Fibroblast of mammary gland (primary cell): ENCODE measurements around the gene EHD1.

Experiments used
- DNase-seq: peaks from one replicate; pipeline ENCODE4 v3.0.0-alpha.2; 2010; ENCODE audit warnings: low read depth
- H3K4me3 ChIP-seq: 2 replicates; pipeline ENCODE4 v1.5.1; 2011; ENCODE audit warnings: low read depth, mild to moderate bottlenecking, low read length, moderate library complexity; ENCODE audit not compliant: control insufficient read depth
- TF ChIP-seq, protein P1 (sequence below): conservative IDR thresholded peaks from 2 replicates; pipeline ENCODE4 v1.5.1; 2011; ENCODE audit warnings: low read depth, low read length, inconsistent platforms; ENCODE audit not compliant: control insufficient read depth, insufficient read depth

EHD1 gene

DNA sequence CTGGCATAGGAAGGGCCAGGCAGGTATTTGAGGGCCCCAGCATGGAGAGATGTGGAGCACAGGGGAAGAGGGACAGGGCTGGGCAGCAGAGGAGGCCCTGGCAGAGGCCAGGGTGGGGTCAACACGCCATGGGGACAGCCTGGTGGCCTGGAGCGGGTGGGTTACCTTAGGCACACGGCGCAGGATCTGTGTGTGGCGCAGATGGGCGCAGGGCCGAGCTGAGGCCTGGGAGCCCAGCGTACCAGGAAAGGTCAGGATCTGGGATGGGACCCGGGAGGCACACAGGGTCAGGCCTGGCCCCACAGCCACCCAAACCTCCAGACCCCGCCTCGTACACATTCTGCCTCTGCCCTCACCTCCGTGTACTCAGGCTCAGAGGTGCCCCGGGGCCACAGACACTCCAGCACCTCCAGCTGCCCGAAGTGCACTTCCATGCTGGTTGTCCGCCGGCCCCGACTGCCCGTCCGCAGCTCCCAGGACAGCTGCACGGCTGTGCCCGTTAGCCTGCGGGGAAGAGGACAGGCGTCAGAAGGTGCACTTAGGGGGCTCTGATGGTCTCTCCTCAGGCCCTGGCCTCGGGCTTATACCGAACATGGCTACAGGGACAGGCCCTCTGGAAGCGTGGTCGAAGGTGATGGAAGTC, 32.2 kb upstream of the EHD1 start:
- no peak overlapping the region for H3K4me3 ChIP-seq
- no peak for DNase-seq
- TF ChIP-seq, protein P1, sequence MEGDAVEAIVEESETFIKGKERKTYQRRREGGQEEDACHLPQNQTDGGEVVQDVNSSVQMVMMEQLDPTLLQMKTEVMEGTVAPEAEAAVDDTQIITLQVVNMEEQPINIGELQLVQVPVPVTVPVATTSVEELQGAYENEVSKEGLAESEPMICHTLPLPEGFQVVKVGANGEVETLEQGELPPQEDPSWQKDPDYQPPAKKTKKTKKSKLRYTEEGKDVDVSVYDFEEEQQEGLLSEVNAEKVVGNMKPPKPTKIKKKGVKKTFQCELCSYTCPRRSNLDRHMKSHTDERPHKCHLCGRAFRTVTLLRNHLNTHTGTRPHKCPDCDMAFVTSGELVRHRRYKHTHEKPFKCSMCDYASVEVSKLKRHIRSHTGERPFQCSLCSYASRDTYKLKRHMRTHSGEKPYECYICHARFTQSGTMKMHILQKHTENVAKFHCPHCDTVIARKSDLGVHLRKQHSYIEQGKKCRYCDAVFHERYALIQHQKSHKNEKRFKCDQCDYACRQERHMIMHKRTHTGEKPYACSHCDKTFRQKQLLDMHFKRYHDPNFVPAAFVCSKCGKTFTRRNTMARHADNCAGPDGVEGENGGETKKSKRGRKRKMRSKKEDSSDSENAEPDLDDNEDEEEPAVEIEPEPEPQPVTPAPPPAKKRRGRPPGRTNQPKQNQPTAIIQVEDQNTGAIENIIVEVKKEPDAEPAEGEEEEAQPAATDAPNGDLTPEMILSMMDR, result no peak

DNA sequence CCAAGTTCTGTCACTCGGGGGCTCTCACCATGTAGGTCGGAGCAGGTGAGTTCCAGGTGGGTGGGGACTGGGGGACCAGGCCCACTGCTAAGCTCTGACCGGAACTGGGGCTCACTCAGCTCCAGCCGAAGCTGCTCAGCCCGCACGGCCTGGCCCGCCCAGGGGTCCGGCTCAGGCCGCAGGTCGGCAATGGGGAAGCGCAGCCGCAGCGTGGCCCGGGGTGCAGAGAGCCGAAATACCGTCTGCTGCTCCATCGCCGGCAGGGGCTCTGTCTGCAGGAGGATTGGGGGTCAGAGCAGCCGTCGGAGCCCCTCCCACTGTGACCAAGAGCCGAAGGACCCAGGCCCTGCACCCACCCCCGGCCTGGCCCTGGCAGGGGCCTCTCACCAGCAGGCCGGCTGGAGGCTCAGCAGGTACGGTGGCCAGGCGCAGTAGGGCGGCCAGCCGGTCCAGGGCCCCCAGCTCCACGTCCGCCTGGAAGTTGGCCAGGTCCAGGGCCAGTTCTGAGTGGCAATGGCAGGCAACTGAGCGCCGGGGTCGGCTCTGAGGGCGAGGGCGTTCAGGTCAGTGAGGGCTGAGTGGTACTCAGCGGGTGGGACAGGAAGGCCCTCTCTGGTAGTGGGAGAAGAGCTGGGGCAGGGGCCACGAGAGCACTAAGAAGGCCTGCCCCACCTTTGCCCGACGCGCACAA, 31.4 kb upstream of the EHD1 start:
- DNase-seq, result no peak
- TF ChIP-seq, protein P1, result no peak

DNA sequence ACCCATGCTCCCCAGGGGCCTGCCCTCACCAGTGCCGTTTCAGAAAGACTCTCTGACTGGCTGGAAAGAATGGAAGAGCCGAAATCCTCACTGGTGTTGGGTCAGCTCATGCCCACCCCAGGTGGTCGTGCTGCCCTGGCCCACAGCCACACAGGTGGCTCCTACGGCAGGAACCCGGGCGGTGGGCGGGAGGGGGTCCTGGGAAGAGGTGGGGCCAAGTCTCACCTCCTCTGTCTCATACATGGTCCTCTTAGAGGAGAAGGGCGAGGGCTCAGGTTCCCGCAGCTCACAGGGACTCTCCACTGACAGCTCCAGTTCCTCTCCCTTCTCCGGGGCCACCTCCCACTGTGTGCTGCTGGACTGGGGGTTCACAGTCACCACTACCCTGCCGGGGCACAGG, 30.3 kb upstream of the EHD1 start:
- DNase-seq, result no peak
- no peak overlapping the region for H3K4me3 ChIP-seq
- TF ChIP-seq, protein P1, result no peak

More for the DNA sequence above, 31.4 kb upstream of the EHD1 start:
- H3K4me3 ChIP-seq, result no peak overlapping the region

DNA sequence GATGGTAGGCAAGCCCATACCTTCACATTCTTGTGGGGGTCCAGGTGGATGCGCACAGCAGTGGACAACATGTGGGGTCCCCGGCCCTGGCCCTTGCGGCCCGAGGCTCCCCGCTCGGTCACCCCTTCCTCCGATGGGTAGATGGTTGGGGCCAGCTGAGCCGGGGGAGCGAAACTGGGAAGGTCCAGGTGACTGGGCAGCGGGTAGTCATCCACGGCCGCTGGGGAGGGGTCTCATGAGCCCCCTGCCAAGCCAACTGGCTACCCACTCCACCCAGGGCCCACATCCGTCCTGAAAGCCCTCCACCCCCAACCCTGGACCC, 27.9 kb upstream of the EHD1 start:
- no peak overlapping the region for H3K4me3 ChIP-seq
- DNase-seq, result no peak
- TF ChIP-seq, protein P1, result no peak

DNA sequence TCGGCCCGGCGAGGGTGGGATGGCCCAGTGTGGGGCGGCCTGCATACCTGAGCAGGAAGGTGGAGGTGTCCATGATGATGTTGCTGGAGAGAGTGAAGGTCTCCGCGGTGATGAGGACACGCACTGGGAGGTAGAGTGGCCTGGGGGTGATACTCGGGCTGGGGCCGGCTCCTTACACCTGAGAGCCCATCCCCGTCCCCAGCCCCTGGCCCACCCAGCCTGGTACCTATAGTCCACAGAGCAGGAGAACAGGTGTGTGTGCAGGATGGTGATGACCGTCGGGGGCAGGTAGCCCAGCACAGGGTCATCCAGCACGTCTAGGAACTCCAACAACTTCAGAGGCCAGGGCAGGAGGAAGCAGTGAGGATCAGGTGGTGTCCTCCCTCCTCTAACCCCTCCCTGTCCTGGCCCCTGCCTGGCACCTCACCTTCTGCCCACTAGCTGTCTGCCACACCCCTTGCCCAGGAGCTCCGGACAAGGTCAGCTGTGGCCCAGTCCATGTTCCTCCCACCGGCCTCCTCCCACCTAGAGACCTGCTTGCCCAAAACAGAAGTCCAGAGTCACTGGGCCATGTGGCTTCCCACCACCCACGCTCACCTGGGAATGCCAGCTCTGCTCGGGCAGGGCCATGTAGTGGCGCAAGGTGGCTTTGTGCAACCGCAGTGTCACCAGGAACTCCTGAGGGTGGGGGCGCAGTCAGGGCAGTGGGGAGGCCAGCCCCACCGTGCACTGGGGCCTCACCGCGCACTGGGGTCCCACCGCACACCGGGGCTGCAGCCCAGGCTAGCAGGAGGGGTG, 27.3 kb upstream of the EHD1 start:
- TF ChIP-seq, protein P1, result no peak
- no peak overlapping the region for H3K4me3 ChIP-seq
- DNase-seq, result no peak

DNA sequence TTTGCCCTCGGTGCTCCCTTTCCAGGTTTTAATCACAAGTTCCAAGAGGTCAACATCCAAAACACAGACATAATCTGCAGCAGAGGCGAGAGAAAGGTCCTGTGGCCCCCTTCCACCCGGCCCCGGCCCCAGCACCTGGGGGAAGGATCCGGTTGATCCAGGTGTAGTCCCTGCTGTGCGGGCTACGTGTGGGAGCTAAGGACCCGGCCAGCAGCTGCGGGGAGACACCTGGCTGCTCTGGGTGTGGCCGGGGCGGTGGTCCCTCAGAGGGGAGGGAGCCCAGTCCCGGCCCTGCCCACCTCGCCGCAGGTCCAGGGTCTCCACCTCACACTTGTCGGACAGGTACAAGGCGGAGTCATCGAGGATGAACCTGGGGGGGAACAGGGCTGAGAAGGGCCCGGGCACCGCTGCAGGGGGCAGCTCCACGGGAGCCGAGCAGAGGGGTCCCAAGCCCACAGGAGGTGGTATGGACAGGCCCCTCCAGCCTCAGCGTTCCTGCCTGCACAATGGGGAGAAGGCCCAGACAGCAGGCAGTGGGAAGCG, 24.9 kb upstream of the EHD1 start:
- H3K4me3 ChIP-seq, result no peak overlapping the region
- TF ChIP-seq, protein P1, result no peak
- no peak for DNase-seq
